Uterus (tissue), 2 donors: ENCODE measurements around the gene SKP1.

Source experiments
- POLR2A ChIP-seq, 2 donors: fragments of 450-650 bp; IDR thresholded peaks; one replicate each; pipeline ENCODE4 v1.6.1; 2016; ENCODE audit warnings: antibody characterized with exemption in 2 of 2, mild to moderate bottlenecking in 1 of 2, moderate library complexity in 1 of 2
- TF ChIP-seq, protein P1 (sequence below), 4 experiments: fragments of 200-600 bp in 2 of 4; fragments of 450-650 bp in 2 of 4; sonication (generic) in 2 of 4; IDR thresholded peaks; one replicate each; pipeline ENCODE4 v1.5.1; 2016 to 2019; ENCODE audit warnings: antibody characterized with exemption in 4 of 4, mild to moderate bottlenecking in 2 of 4, moderate library complexity in 1 of 4

DNA sequence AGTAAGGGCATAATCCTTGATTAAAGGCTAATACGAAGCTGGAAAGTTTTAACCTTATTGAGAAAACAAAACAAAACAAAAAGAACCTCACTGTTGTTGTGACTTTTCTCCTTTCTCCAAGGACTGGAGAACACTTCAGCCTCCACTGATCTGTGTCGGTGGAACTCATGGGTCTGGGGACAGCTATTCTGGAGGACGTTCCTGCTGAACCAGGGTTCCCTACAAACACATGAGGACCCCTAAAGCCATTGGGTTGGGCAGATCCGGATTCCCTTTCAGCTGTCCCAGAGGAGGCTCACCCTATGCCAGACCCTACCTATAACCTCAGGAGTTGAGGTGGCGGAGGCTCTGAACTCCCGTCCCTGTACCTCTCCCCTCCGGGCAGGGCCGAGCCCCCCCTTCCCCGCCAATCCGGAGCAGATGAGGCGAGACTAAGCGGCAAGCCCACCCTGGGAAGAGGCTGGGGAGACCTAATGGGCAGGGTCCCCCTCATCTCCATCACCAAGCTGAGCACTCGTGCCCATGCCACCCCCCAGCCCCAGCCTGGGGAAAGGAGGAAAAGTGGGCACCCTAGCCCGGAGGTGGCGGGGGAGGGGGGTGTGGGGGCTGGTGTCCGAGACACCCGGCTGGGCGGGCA, 63.9 kb downstream of the SKP1 start:
- TF ChIP-seq POLR2A (IDR thresholded peaks at IDR 0.05) = no peak
- TF ChIP-seq, protein P1, sequence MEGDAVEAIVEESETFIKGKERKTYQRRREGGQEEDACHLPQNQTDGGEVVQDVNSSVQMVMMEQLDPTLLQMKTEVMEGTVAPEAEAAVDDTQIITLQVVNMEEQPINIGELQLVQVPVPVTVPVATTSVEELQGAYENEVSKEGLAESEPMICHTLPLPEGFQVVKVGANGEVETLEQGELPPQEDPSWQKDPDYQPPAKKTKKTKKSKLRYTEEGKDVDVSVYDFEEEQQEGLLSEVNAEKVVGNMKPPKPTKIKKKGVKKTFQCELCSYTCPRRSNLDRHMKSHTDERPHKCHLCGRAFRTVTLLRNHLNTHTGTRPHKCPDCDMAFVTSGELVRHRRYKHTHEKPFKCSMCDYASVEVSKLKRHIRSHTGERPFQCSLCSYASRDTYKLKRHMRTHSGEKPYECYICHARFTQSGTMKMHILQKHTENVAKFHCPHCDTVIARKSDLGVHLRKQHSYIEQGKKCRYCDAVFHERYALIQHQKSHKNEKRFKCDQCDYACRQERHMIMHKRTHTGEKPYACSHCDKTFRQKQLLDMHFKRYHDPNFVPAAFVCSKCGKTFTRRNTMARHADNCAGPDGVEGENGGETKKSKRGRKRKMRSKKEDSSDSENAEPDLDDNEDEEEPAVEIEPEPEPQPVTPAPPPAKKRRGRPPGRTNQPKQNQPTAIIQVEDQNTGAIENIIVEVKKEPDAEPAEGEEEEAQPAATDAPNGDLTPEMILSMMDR (IDR thresholded peaks at IDR 0.05) = no peak
